ENCODE measurements around the gene CDC37. TPM values are rescaled to one million over a fixed set of nuclear protein-coding genes. Genes with fewer than 3 reads are reported as not detected.
A peak's percentile ranks its signal among the peaks of the same experiment; 100 is the strongest.

Gene CDC37
- total RNA-seq, result 100 to 1,000 TPM; 165 to 182 (median 171) TPM
- polyA plus RNA-seq, result 100 to 1,000 TPM; 208 to 268 (median 234) TPM
- long read RNA-seq, donor 1, transcript CDC37-209 (7 exons, 1,377 nt), result minor isoform, 12 of 171 reads
- long read RNA-seq, donor 1, transcript CDC37-201 (8 exons, 1,608 nt), result major isoform, 98 of 171 reads
- long read RNA-seq, donor 1, partial matches to known transcripts, result 15 of 171 reads
- long read RNA-seq, donor 1, other reads (novel, unspliced or antisense), result 46 of 171 reads
- long read RNA-seq, donor 2, transcript CDC37-209 (7 exons, 1,377 nt), result minor isoform, 43 of 292 reads
- long read RNA-seq, donor 2, transcript CDC37-201 (8 exons, 1,608 nt), result major isoform, 197 of 292 reads
- long read RNA-seq, donor 2, partial matches to known transcripts, result 36 of 292 reads
- long read RNA-seq, donor 2, other reads (novel, unspliced or antisense), result 16 of 292 reads

- DNase-seq (peak; percentile 96 to 98), ATAC-seq (peak; percentile 90 to 95 (median 93))
- TF ChIP-seq, protein P1, sequence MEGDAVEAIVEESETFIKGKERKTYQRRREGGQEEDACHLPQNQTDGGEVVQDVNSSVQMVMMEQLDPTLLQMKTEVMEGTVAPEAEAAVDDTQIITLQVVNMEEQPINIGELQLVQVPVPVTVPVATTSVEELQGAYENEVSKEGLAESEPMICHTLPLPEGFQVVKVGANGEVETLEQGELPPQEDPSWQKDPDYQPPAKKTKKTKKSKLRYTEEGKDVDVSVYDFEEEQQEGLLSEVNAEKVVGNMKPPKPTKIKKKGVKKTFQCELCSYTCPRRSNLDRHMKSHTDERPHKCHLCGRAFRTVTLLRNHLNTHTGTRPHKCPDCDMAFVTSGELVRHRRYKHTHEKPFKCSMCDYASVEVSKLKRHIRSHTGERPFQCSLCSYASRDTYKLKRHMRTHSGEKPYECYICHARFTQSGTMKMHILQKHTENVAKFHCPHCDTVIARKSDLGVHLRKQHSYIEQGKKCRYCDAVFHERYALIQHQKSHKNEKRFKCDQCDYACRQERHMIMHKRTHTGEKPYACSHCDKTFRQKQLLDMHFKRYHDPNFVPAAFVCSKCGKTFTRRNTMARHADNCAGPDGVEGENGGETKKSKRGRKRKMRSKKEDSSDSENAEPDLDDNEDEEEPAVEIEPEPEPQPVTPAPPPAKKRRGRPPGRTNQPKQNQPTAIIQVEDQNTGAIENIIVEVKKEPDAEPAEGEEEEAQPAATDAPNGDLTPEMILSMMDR (IDR thresholded peaks at IDR 0.05), result no peak
- H3K9me3 ChIP-seq, result no peaks in the 10 kb centered on the region
- 0% methylated on average over 61 to 69 of the region's 69 CpGs for WGBS, 3 donors
- H3K4me1 ChIP-seq, result peaks cover 47% of the 10 kb centered on the region
- peaks cover 0 to 22% (median 2%) of the 10 kb centered on the region in 3 donors for H3K27me3 ChIP-seq (ENCODE audit: insufficient read depth in 3 of 3, low read length in 2 of 3)
- peaks cover 0 to 7% of the 10 kb centered on the region in 2 donors for H3K36me3 ChIP-seq (ENCODE audit: insufficient read depth in 1 of 2, low read depth in 1 of 2)
- peak within 1 kb of the TSS; percentile 88 for H3K27ac ChIP-seq
- peak within 1 kb of the TSS; percentile 84 for H3K4me3 ChIP-seq
- intact Hi-C loops (cut with DNase I), result loop anchor here (1.0 to 10.0 kb wide), 6 partner anchors 21 to 251 kb away; partner anchors contain the start of genes CDKN2D (in 1 of the 2), ILF3 (in 1 of the 2) and KRI1 (in 1 of the 2)
Measured at GRCh38 chr19:10403137-10404021, at the start of gene CDC37. CDC37 (minus strand) TSS chr19:10403542; CDS start chr19:10403479, 63 bp downstream.

DNA sequence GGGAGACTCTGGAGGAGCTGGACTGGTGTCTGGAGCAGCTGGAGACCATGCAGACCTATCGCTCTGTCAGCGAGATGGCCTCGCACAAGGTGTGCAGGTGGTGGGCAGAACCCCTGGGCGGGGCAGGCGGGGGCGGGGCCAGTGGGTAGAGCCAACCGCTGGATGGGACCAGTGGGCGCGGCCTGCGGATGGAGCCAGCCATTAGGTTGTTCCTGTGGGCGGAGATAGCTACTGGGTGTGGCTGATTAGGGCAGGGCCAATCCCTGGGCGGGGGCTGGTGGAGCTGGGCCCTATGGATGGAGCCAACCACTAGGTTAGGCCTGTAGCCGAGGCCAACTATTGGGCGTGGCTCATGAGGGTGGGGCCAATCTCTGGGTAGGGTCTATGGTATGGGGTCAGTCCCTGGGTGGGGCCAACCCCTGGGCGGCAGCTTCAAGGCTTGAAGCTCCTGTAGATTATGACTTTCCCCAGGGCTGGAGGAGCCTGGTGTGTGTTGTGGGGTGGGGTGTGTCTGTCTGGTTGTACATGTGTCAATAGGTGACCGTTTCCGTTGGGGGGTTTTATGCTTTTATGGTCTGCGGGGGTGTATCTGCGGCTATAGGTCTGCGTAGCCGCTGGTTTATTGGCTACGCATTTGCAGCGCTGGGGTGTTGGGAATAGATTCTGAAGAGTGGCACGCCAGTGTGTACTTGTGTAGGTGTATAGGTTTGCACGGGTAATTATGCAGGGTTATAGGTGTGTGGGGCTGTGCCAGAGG is 47.7 kb upstream of the CDC37 start:
- H3K4me3 ChIP-seq, result no peak overlapping the region
- H3K9me3 ChIP-seq, result no peaks in the 10 kb centered on the region
- WGBS, 3 donors, result 77 to 87% (median 83%) methylated on average over 24 to 25 of the region's 25 CpGs
- intact Hi-C loops (cut with DNase I), result no loop called here
- ATAC-seq, result peak in 2 of 4 donors; percentile 26 to 35
- no peak for DNase-seq
- H3K27ac ChIP-seq, result no peak overlapping the region
- H3K36me3 ChIP-seq (ENCODE audit: insufficient read depth in 1 of 2, low read depth in 1 of 2), result peaks cover 0 to 59% of the 10 kb centered on the region in 2 donors
- TF ChIP-seq, protein P1 (IDR thresholded peaks at IDR 0.05), result no peak
- no peaks in the 10 kb centered on the region for H3K27me3 ChIP-seq (ENCODE audit: insufficient read depth in 3 of 3, low read length in 2 of 3)
- H3K4me1 ChIP-seq, result no peaks in the 10 kb centered on the region

- no peak overlapping the region for H3K27ac ChIP-seq
- DNase-seq (no peak), ATAC-seq (no peak)
- no peaks in the 10 kb centered on the region for H3K27me3 ChIP-seq (ENCODE audit: insufficient read depth in 3 of 3, low read length in 2 of 3)
- WGBS, 3 donors, result 87 to 89% (median 89%) methylated on average over 14 of the region's 14 CpGs
- peaks cover 0 to 55% of the 10 kb centered on the region in 2 donors for H3K36me3 ChIP-seq (ENCODE audit: insufficient read depth in 1 of 2, low read depth in 1 of 2)
- intact Hi-C loops (cut with DNase I), result no loop called here
- TF ChIP-seq, protein P1 (IDR thresholded peaks at IDR 0.05), result no peak
- H3K4me1 ChIP-seq, result no peaks in the 10 kb centered on the region
- H3K9me3 ChIP-seq, result no peaks in the 10 kb centered on the region
- H3K4me3 ChIP-seq, result no peak overlapping the region
Measured at GRCh38 chr19:10450191-10450852, 47.0 kb upstream of the CDC37 start.

DNA sequence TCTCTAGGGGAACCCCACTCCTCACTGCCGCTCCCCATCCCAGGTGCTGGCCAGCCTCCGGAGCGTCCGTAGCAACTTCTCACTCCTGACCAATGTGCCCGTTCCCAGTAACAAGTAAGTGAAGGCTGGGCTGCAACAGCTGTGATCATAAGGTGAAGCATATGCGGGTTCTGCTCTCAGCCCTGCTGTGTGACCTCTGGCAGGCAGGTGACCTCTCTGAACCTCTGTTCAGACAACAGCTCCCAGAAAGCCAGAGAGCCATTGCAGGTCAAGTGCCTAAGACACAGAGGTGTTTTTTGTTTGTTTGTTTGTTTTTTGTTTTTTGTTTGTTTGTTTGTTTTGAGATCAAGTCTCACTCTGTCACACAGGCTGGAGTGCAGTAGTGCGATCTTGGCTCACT is 45.7 kb upstream of the CDC37 start:
- Histone ChIP-seq H3K27ac (no peak overlapping the region), H3K27me3 (ENCODE audit: insufficient read depth in 3 of 3, low read length in 2 of 3) (no peaks in the 10 kb centered on the region), H3K9me3 (no peaks in the 10 kb centered on the region), H3K36me3 (ENCODE audit: insufficient read depth in 1 of 2, low read depth in 1 of 2) (peaks cover 0 to 44% of the 10 kb centered on the region in 2 donors), H3K4me3 (no peak overlapping the region), H3K4me1 (no peaks in the 10 kb centered on the region)
- TF ChIP-seq, protein P1 (IDR thresholded peaks at IDR 0.05), result no peak
- 91 to 94% (median 94%) methylated on average over 7 of the region's 7 CpGs for WGBS, 3 donors
- DNase-seq (no peak), ATAC-seq (no peak)
- intact Hi-C loops (cut with DNase I), result no loop called here
